Breast epithelium (tissue), 3 donors: ENCODE measurements around the gene API5.

Experiments used
- POLR2A ChIP-seq: fragments of 450-650 bp; IDR thresholded peaks from one replicate; pipeline ENCODE4 v1.6.1; 2016; ENCODE audit warnings: antibody characterized with exemption, mild to moderate bottlenecking, moderate library complexity
- POLR2AphosphoS5 ChIP-seq, 3 donors: sonication (generic); formaldehyde crosslinking; IDR thresholded peaks; one replicate each; pipeline ENCODE4 v1.6.1; 2017; ENCODE audit warnings: antibody characterized with exemption in 3 of 3

DNA sequence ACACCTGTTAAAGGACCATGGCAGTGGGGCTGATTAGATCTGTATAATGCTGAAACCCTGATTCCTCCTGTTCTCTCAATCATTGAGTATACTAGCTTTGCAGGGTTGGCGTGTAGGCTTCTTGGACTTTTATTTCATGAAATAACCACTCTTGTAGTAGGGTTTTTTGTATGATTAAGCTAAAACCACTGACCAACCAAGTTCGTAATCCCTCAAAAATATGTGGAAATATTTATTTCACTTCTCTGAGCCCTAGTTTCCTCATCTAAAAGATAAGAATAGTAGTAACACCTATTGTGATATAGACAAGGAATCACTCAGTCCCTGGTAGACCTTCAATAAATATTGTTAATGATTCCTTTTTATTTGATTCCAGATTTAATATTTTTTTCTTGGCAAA is 4.2 kb downstream of the API5 start:
- no peak for TF ChIP-seq POLR2A
- no peak for TF ChIP-seq POLR2AphosphoS5 (IDR thresholded peaks at IDR 0.05)
